GM12878 (cell line): ENCODE measurements around the gene GTF3C1. TPM values are rescaled to one million over a fixed set of nuclear protein-coding genes. Genes with fewer than 3 reads are reported as not detected.

Experiments
- ATAC-seq: fragments of 200-7000 bp; cut with Tn5 transposase; 3 replicates; pipeline ENCODE4 v1.9.1; 2020; ENCODE audit warnings: mild to moderate bottlenecking, moderate library complexity
- BruUV-seq: library from RNA; stranded (reverse); fragments of 400-500 nt; replicated peaks from 2 replicates; lab custom pipeline; 2021; lab: Mats Ljungman, UMichigan
- CTCF ChIA-PET: fragments of 300-600 bp; sonication (Branson Sonifier 250); formaldehyde crosslinking; extraction: SDS; loops from one replicate; lab custom pipeline; 2021; ENCODE audit warnings: inconsistent platforms; lab: Yijun Ruan, JAX
- POLR2A ChIA-PET: fragments of 350-600 bp; formaldehyde crosslinking; extraction: SDS; loops from one replicate; lab custom pipeline; 2021; ENCODE audit warnings: inconsistent platforms; lab: Charles Lee
- RAD21 ChIA-PET: fragments of 300-600 bp; sonication (Branson Sonifier 250); formaldehyde crosslinking; loops from one replicate; lab custom pipeline; 2023; ENCODE audit warnings: antibody characterized with exemption; ENCODE audit not compliant: unreplicated experiment; lab: Charles Lee
- SMC1A ChIA-PET: fragments of 300-600 bp; sonication (Branson Sonifier 250); formaldehyde crosslinking; loops from one replicate; lab custom pipeline; 2023; ENCODE audit not compliant: unreplicated experiment, uncharacterized antibody; lab: Charles Lee
- DNase-seq: peaks from one replicate; pipeline ENCODE4 v3.0.0-alpha.2; 2011; ENCODE audit warnings: low read depth, low spot score
- FAIRE-seq: peaks from 3 replicates; lab custom pipeline; 2011; peaks lifted over from hg19 to GRCh38; lab: Jason Lieb, UNC
- H2AFZ ChIP-seq: 2 replicates; pipeline ENCODE4 v1.6.0; 2011; ENCODE audit warnings: low read depth, low read length, control low read depth; ENCODE audit not compliant: control insufficient read depth
- H3K27ac ChIP-seq: 2 replicates; pipeline ENCODE4 v1.5.1; 2011; ENCODE audit warnings: control low read depth; ENCODE audit not compliant: control insufficient read depth, insufficient read depth
- H3K27me3 ChIP-seq, 2 experiments: replicated peaks in 1 of 2; 2 replicates each; pipeline versions ENCODE4 v1.6.0 to v1.6.1; 2011; ENCODE audit warnings: low read length in 1 of 2; ENCODE audit not compliant: control insufficient read depth in 2 of 2, insufficient read depth in 2 of 2
- H3K36me3 ChIP-seq, 2 experiments: 2 replicates each; pipeline ENCODE4 v1.5.1; 2011; ENCODE audit warnings: low read length in 1 of 2; ENCODE audit not compliant: control insufficient read depth in 2 of 2, insufficient read depth in 2 of 2
- H3K4me1 ChIP-seq: 2 replicates; pipeline ENCODE4 v1.6.1; 2011; ENCODE audit warnings: mild to moderate bottlenecking, low read length, moderate library complexity, mixed read lengths; ENCODE audit not compliant: control insufficient read depth, insufficient read depth
- H3K4me2 ChIP-seq: 2 replicates; pipeline ENCODE4 v1.6.0; 2011; ENCODE audit warnings: control low read depth; ENCODE audit not compliant: control insufficient read depth, insufficient read depth
- H3K4me3 ChIP-seq: fragments of 200-600 bp; sonication (generic); 2 replicates; pipeline ENCODE4 v1.5.1; 2016
- H3K79me2 ChIP-seq: 2 replicates; pipeline ENCODE4 v1.6.0; 2011; ENCODE audit warnings: low read length; ENCODE audit not compliant: control insufficient read depth, insufficient read depth
- H3K9ac ChIP-seq: 2 replicates; pipeline ENCODE4 v1.8.0; 2011; ENCODE audit warnings: low read length, control low read depth, mixed read lengths; ENCODE audit not compliant: control insufficient read depth, insufficient read depth
- H3K9me3 ChIP-seq: replicated peaks from 3 replicates; pipeline ENCODE4 v1.5.1; 2011; ENCODE audit warnings: mild to moderate bottlenecking, low read length; ENCODE audit not compliant: control insufficient read depth, insufficient read depth
- H4K20me1 ChIP-seq: 2 replicates; pipeline ENCODE4 v1.6.0; 2011; ENCODE audit not compliant: control insufficient read depth, insufficient read depth
- CREB1 ChIP-seq: IDR thresholded peaks from 2 replicates; pipeline ENCODE4 v1.6.1; 2012; ENCODE audit warnings: low read depth, mild to moderate bottlenecking, inconsistent platforms
- EGR1 ChIP-seq, 2 experiments: IDR thresholded peaks; 1 replicate in 1 of 2; 2 replicates in 1 of 2; pipeline ENCODE4 v1.6.1; 2011 to 2012; ENCODE audit warnings: low read depth in 2 of 2, low read length in 2 of 2, borderline replicate concordance in 1 of 2, mild to moderate bottlenecking in 1 of 2, moderate library complexity in 1 of 2
- GATAD2B ChIP-seq: fragments of 450-650 bp; conservative IDR thresholded peaks from 2 replicates; pipeline ENCODE4 v1.6.1; 2017; ENCODE audit warnings: low read depth, mild to moderate bottlenecking, moderate library complexity
- NFYA ChIP-seq: IDR thresholded peaks from 2 replicates; pipeline ENCODE4 v1.6.1; 2011; ENCODE audit warnings: low read depth, mild to moderate bottlenecking, low read length, improper control_type of control experiment, borderline replicate concordance
- REST ChIP-seq: IDR thresholded peaks from 2 replicates; pipeline ENCODE4 v1.6.1; 2012; ENCODE audit warnings: mild to moderate bottlenecking, low read depth, low read length
- ZBTB33 ChIP-seq: fragments of 450-650 bp; IDR thresholded peaks from 2 replicates; pipeline ENCODE4 v1.6.1; 2017; ENCODE audit warnings: mild to moderate bottlenecking
- ZNF24 ChIP-seq: fragments of 450-650 bp; IDR thresholded peaks from 2 replicates; pipeline ENCODE4 v1.6.1; 2017; ENCODE audit warnings: antibody characterized with exemption, mild to moderate bottlenecking
- ZSCAN29 ChIP-seq: fragments of 450-650 bp; IDR thresholded peaks from 2 replicates; pipeline ENCODE4 v1.6.1; 2017; ENCODE audit warnings: mild to moderate bottlenecking, moderate library complexity
- WGBS: methylation state at CpG from one replicate; pipeline ENCODE4 v1.1.6; 2016; ENCODE audit warnings: low lambda C conversion rate; ENCODE audit not compliant: insufficient replicate concordance, insufficient coverage; ENCODE audit errors: missing lambda C conversion rate; 5-methylcytosine and 5-hydroxymethylcytosine counted together
- in situ Hi-C: fragments of 300-500 bp; cut with MboI; formaldehyde crosslinking; loops from 9 replicates; pipeline ENCODE4 v1.14.3; 2018; ENCODE audit warnings: mixed read lengths
- intact Hi-C: fragments of 100-400 bp; cut with micrococcal nuclease; formaldehyde crosslinking; loops from one replicate; pipeline ENCODE4 v1.14.2; 2022; ENCODE audit not compliant: unreplicated experiment
- polyA plus RNA-seq, 11 experiments: library from polyadenylated mRNA; depleted of rRNA in 4 of 11; unstranded in 6 of 11; stranded (reverse) in 5 of 11; fragments of >200 nt; fragmentation: Nextera tagmentation in 4 of 11; fragmentation: Illumina TruSeq in 1 of 11; extraction: Ambion mirVana in 4 of 11; extraction: Trizol in 1 of 11; gene quantifications; 1 replicate in 1 of 11; 2 replicates in 10 of 11; pipeline versions ENCODE4 v1.2.1 to v1.2.3, GENCODE V29; 2011 to 2016; ENCODE audit warnings: inconsistent platforms in 2 of 11, missing spikeins in 2 of 11, low read depth in 1 of 11
- total RNA-seq, 4 experiments: library from RNA; depleted of rRNA in 3 of 4; stranded (reverse); fragments of >200 nt in 3 of 4; fragmentation: Illumina TruSeq in 1 of 4; extraction: Trizol in 1 of 4; gene quantifications; 2 replicates each; pipeline versions ENCODE4 v1.2.1 to v1.2.3, GENCODE V29; 2013 to 2021

The GTF3C1 gene
- total and polyA plus RNA-seq, 10 of the 15 experiments (the other 5 are each of a cell fraction or from before 2014, with no cell fraction given): 0.98 to 60.9 (median 34.3) TPM

- Histone ChIP-seq H3K4me2 (no peak overlapping the region), H3K36me3 (peaks cover 22 to 47% of the 10 kb centered on the region in 2 experiments), H4K20me1 (no peaks in the 10 kb centered on the region; the same call in 1 of the 2 replicates), H3K4me1 (no peaks in the 10 kb centered on the region), H3K27me3 (no peaks in the 10 kb centered on the region), H3K9me3 (no peaks in the 10 kb centered on the region), H3K79me2 (no peaks in the 10 kb centered on the region), H3K4me3 (no peak overlapping the region), H3K9ac (no peak overlapping the region), H2AFZ (no peak overlapping the region), H3K27ac (no peak overlapping the region)
- no peak for ATAC-seq
- FAIRE-seq: no peak
- 93% methylated on average over 13 of the region's 13 CpGs for WGBS
- no peak for DNase-seq
- intact Hi-C loops (no loop called here), in situ Hi-C loops (no loop called here)
- no peak for TF ChIP-seq ZNF24
- TF ChIP-seq EGR1 (IDR thresholded peaks at IDR 0.05; ENCODE audit: borderline replicate concordance in 1 of 2, low read depth in 2 of 2, low read length in 2 of 2): no peak
- no peak for TF ChIP-seq REST
- no peak for TF ChIP-seq NFYA
- TF ChIP-seq GATAD2B: no peak
- TF ChIP-seq ZSCAN29: no peak
- no peak for TF ChIP-seq ZBTB33
- no peak for TF ChIP-seq CREB1
- ChIA-PET RAD21 (no interaction called here), CTCF (no interaction called here), POLR2A (no interaction called here), SMC1A (no interaction called here)
- no TSS peak for BruUV-seq
Observed at GRCh38 chr16:27505297-27506236, 44.1 kb downstream of the GTF3C1 start.
